ENCODE data around the gene BRD7. TPM values are rescaled to one million over a fixed set of nuclear protein-coding genes. Genes with fewer than 3 reads are reported as not detected.
A peak's percentile ranks its signal among the peaks of the same experiment; 100 is the strongest.

The BRD7 gene
- total and polyA plus RNA-seq, 7 donors: 34.2 to 56.4 (median 52.0) TPM

- Histone ChIP-seq H3K36me3 (peaks cover 0 to 13% (median 9%) of the 10 kb centered on the region in 4 donors), H3K27me3 (no peaks in the 10 kb centered on the region), H3K4me3 (no peak overlapping the region), H3K9me3 (no peaks in the 10 kb centered on the region), H3K4me1 (peaks cover 0 to 5% (median 0%) of the 10 kb centered on the region in 4 donors), H3K27ac (no peak overlapping the region)
- 84 to 92% methylated on average over 11 of the region's 11 CpGs for WGBS, 2 donors
- TF ChIP-seq POLR2AphosphoS5 (IDR thresholded peaks at IDR 0.05): no peak
- intact Hi-C loops (cut with DNase I): no loop called here
- no peak for DNase-seq
These were observed 59.6 kb downstream of the BRD7 start for GRCh38 chr16:50309156-50309526.

GRCh38 chr16:50308237-50308965, 60.4 kb downstream of the BRD7 start:
- no peak for TF ChIP-seq EP300 (IDR thresholded peaks at IDR 0.05)
- TF ChIP-seq CTCF (IDR thresholded peaks at IDR 0.05): no peak
- Histone ChIP-seq H3K36me3 (peaks cover 0 to 7% (median 3%) of the 10 kb centered on the region in 4 donors), H3K4me1 (peaks cover 0 to 5% (median 0%) of the 10 kb centered on the region in 4 donors), H3K4me3 (no peak overlapping the region), H3K9me3 (no peaks in the 10 kb centered on the region), H3K27me3 (no peaks in the 10 kb centered on the region), H3K27ac (no peak overlapping the region)
- 92 to 94% methylated on average over 18 of the region's 18 CpGs for WGBS, 2 donors
- DNase-seq: peak; percentile 63
- intact Hi-C loops (cut with DNase I): no loop called here

- no peaks in the 10 kb centered on the region for H3K9me3 ChIP-seq
- peaks cover 0 to 5% (median 0%) of the 10 kb centered on the region in 4 donors for H3K4me1 ChIP-seq
- 84 to 89% methylated on average over 9 of the region's 9 CpGs for WGBS, 2 donors
- peak; percentile 41 for DNase-seq
- no peaks in the 10 kb centered on the region for H3K27me3 ChIP-seq
- intact Hi-C loops (cut with DNase I): no loop called here
- no peak for TF ChIP-seq POLR2A (IDR thresholded peaks at IDR 0.05)
- TF ChIP-seq CTCF (IDR thresholded peaks at IDR 0.05): no peak
- no peak for TF ChIP-seq POLR2AphosphoS5 (IDR thresholded peaks at IDR 0.05)
- no peak for TF ChIP-seq EP300 (IDR thresholded peaks at IDR 0.05)
- no peak overlapping the region for H3K27ac ChIP-seq
- H3K36me3 ChIP-seq: no peaks in the 10 kb centered on the region
- no peak overlapping the region for H3K4me3 ChIP-seq
These were observed 62.5 kb downstream of the BRD7 start for GRCh38 chr16:50306287-50306686.

- Histone ChIP-seq H3K27ac (no peak overlapping the region), H3K9me3 (no peaks in the 10 kb centered on the region), H3K4me3 (no peak overlapping the region), H3K27me3 (no peaks in the 10 kb centered on the region), H3K4me1 (peaks cover 0 to 5% (median 0%) of the 10 kb centered on the region in 4 donors), H3K36me3 (no peaks in the 10 kb centered on the region)
- DNase-seq: peak; percentile 63
- WGBS, 2 donors: 91 to 92% methylated on average over 21 of the region's 21 CpGs
- intact Hi-C loops (cut with DNase I): no loop called here
- TF ChIP-seq POLR2A (IDR thresholded peaks at IDR 0.05) (no peak), EP300 (IDR thresholded peaks at IDR 0.05) (no peak), POLR2AphosphoS5 (IDR thresholded peaks at IDR 0.05) (no peak), CTCF (IDR thresholded peaks at IDR 0.05) (no peak)
These were observed 63.2 kb downstream of the BRD7 start for GRCh38 chr16:50305441-50306061.

- no peaks in the 10 kb centered on the region for H3K36me3 ChIP-seq
- WGBS, 2 donors: 95 to 96% methylated on average over 25 of the region's 25 CpGs
These were observed 64.0 kb downstream of the BRD7 start for GRCh38 chr16:50304467-50305440.

More at GRCh38 chr16:50304467-50305440, 64.0 kb downstream of the BRD7 start:
- no peak for TF ChIP-seq EP300 (IDR thresholded peaks at IDR 0.05)
- H3K9me3 ChIP-seq: no peaks in the 10 kb centered on the region
- intact Hi-C loops (cut with DNase I): no loop called here
- H3K4me3 ChIP-seq: no peak overlapping the region
- H3K27me3 ChIP-seq: no peaks in the 10 kb centered on the region
- H3K27ac ChIP-seq: no peak overlapping the region
- peaks cover 0 to 4% (median 0%) of the 10 kb centered on the region in 4 donors for H3K4me1 ChIP-seq
- DNase-seq: peak; percentile 61

Data from sigmoid colon (tissue), 7 donors.